Measurements from ENCODE around the gene THNSL1.

Gene THNSL1

DNA sequence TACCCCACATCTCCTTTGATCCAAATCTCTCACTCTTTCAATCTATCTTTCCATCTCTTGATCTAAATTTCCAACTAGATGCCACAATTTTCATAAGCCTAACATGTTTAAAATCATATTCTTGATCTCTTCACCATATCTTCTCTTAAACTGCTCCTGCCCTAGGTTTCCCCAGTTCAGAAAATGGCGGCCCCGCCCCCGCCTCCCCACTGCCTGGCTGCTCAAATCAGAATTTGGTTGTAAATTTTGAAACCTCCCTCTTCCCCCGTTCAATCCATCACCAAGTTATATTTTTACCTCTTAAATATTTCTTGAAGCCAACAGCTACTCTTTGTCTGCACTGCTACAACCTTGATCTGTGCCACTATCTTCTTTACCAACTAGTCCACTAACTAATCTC, 36.7 kb upstream of the THNSL1 start:
- Histone ChIP-seq H3K4me1 (ENCODE audit: control insufficient read depth, low read length) (no peaks in the 10 kb centered on the region), H3K4me2 (ENCODE audit: low read length) (no peak overlapping the region), H3K9me2 (replicated peaks; ENCODE audit: control insufficient read depth, low read length) (no peaks in the 10 kb centered on the region), H3F3A (ENCODE audit: control insufficient read depth, insufficient read depth) (no peaks in the 10 kb centered on the region), H3K27ac (ENCODE audit: low read depth, low read length) (no peak overlapping the region), H3K9me3 (ENCODE audit: control insufficient read depth, insufficient read depth, low read length) (no peaks in the 10 kb centered on the region; the same call in 1 of the 2 replicates), H4K20me1 (ENCODE audit: control insufficient read depth, insufficient read depth, low read depth, low read length) (no peaks in the 10 kb centered on the region), H3K4me3 (ENCODE audit: low read length) (no peak overlapping the region), H3K27me3 (ENCODE audit: control insufficient read depth, low read length) (no peaks in the 10 kb centered on the region), H3K79me2 (ENCODE audit: control insufficient read depth, low read length) (no peaks in the 10 kb centered on the region), H3K36me3 (ENCODE audit: control insufficient read depth, low read length) (no peaks in the 10 kb centered on the region)
- no peak for TF ChIP-seq EZH2phosphoT487 (IDR thresholded peaks at IDR 0.05; ENCODE audit: borderline replicate concordance, low read length)
- TF ChIP-seq, protein P1, sequence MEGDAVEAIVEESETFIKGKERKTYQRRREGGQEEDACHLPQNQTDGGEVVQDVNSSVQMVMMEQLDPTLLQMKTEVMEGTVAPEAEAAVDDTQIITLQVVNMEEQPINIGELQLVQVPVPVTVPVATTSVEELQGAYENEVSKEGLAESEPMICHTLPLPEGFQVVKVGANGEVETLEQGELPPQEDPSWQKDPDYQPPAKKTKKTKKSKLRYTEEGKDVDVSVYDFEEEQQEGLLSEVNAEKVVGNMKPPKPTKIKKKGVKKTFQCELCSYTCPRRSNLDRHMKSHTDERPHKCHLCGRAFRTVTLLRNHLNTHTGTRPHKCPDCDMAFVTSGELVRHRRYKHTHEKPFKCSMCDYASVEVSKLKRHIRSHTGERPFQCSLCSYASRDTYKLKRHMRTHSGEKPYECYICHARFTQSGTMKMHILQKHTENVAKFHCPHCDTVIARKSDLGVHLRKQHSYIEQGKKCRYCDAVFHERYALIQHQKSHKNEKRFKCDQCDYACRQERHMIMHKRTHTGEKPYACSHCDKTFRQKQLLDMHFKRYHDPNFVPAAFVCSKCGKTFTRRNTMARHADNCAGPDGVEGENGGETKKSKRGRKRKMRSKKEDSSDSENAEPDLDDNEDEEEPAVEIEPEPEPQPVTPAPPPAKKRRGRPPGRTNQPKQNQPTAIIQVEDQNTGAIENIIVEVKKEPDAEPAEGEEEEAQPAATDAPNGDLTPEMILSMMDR (IDR thresholded peaks at IDR 0.05; ENCODE audit: low read depth, low read length, poor library complexity, severe bottlenecking) = no peak

GRCh38 chr10:24981161-24981710, 35.2 kb upstream of the THNSL1 start:
- no peak overlapping the region for H3K27ac ChIP-seq (ENCODE audit: low read depth, low read length)
- H3K79me2 ChIP-seq (ENCODE audit: control insufficient read depth, low read length) = no peaks in the 10 kb centered on the region
- no peaks in the 10 kb centered on the region for H3K9me2 ChIP-seq (replicated peaks; ENCODE audit: control insufficient read depth, low read length)
- no peaks in the 10 kb centered on the region for H3K36me3 ChIP-seq (ENCODE audit: control insufficient read depth, low read length)
- H3F3A ChIP-seq (ENCODE audit: control insufficient read depth, insufficient read depth) = no peaks in the 10 kb centered on the region
- no peak overlapping the region for H3K4me3 ChIP-seq (ENCODE audit: low read length)
- TF ChIP-seq, protein P1 (IDR thresholded peaks at IDR 0.05; ENCODE audit: low read depth, low read length, poor library complexity, severe bottlenecking) = no peak
- TF ChIP-seq EZH2phosphoT487 (IDR thresholded peaks at IDR 0.05; ENCODE audit: borderline replicate concordance, low read length) = no peak
- no peaks in the 10 kb centered on the region; the same call in 1 of the 2 replicates for H3K9me3 ChIP-seq (ENCODE audit: control insufficient read depth, insufficient read depth, low read length)
- H3K27me3 ChIP-seq (ENCODE audit: control insufficient read depth, low read length) = peaks cover 3% of the 10 kb centered on the region; the same call in 1 of the 2 replicates
- H3K4me1 ChIP-seq (ENCODE audit: control insufficient read depth, low read length) = no peaks in the 10 kb centered on the region
- H3K4me2 ChIP-seq (ENCODE audit: low read length) = no peak overlapping the region
- H4K20me1 ChIP-seq (ENCODE audit: control insufficient read depth, insufficient read depth, low read depth, low read length) = no peaks in the 10 kb centered on the region

- Histone ChIP-seq H3F3A (ENCODE audit: control insufficient read depth, insufficient read depth) (no peaks in the 10 kb centered on the region), H3K4me1 (ENCODE audit: control insufficient read depth, low read length) (no peaks in the 10 kb centered on the region), H3K79me2 (ENCODE audit: control insufficient read depth, low read length) (no peaks in the 10 kb centered on the region), H3K27ac (ENCODE audit: low read depth, low read length) (no peak overlapping the region), H4K20me1 (ENCODE audit: control insufficient read depth, insufficient read depth, low read depth, low read length) (no peaks in the 10 kb centered on the region), H3K27me3 (ENCODE audit: control insufficient read depth, low read length) (peaks cover 3% of the 10 kb centered on the region; the same call in 1 of the 2 replicates), H3K4me2 (ENCODE audit: low read length) (no peak overlapping the region), H3K9me2 (replicated peaks; ENCODE audit: control insufficient read depth, low read length) (no peaks in the 10 kb centered on the region), H3K4me3 (ENCODE audit: low read length) (no peak overlapping the region), H3K36me3 (ENCODE audit: control insufficient read depth, low read length) (no peaks in the 10 kb centered on the region), H3K9me3 (ENCODE audit: control insufficient read depth, insufficient read depth, low read length) (no peaks in the 10 kb centered on the region; the same call in 1 of the 2 replicates)
- TF ChIP-seq EZH2phosphoT487 (IDR thresholded peaks at IDR 0.05; ENCODE audit: borderline replicate concordance, low read length) = no peak
- TF ChIP-seq, protein P1 (IDR thresholded peaks at IDR 0.05; ENCODE audit: low read depth, low read length, poor library complexity, severe bottlenecking) = no peak
Measured at GRCh38 chr10:24982319-24983112, 33.9 kb upstream of the THNSL1 start.

Data from DOHH2 (cell line).